ENCODE measurements around the gene SYT5. TPM values are rescaled to one million over a fixed set of nuclear protein-coding genes. Genes with fewer than 3 reads are reported as not detected.

Gene SYT5
- total RNA-seq, 2 donors from 2014 or later: 0.67 to 3.2 TPM

DNA sequence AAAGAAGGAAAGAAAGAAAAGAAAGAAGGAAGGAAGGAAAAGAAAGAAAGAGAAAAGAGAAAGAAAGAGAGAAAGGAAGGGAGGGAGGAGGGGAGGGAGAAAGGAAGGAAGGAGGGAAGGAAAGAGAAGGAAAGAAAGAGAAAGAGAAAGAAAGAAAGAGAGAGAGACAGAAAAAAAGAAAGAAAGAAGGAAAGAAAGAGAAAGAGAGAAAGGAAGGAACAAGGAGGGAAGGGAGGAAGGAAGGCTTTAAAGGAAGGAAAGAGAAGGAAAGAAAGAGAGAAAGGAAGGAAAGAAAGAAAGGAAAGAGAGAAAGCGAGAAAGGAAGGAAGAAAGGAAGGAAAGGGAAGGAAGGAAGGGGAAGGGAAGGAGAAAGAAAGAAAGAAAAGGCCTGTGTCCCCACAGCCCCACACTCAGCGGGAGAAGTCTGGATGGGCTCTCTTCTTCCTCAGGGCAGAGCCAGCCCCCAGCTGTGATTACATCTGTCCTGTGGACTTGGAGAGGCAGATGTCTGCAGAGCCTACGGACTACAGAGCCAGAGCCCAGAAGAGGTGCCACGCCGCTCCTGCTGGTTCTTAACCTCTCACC lies 19.6 kb upstream of the SYT5 start:
- DNase-seq: no peak
- TF ChIP-seq, protein P1, sequence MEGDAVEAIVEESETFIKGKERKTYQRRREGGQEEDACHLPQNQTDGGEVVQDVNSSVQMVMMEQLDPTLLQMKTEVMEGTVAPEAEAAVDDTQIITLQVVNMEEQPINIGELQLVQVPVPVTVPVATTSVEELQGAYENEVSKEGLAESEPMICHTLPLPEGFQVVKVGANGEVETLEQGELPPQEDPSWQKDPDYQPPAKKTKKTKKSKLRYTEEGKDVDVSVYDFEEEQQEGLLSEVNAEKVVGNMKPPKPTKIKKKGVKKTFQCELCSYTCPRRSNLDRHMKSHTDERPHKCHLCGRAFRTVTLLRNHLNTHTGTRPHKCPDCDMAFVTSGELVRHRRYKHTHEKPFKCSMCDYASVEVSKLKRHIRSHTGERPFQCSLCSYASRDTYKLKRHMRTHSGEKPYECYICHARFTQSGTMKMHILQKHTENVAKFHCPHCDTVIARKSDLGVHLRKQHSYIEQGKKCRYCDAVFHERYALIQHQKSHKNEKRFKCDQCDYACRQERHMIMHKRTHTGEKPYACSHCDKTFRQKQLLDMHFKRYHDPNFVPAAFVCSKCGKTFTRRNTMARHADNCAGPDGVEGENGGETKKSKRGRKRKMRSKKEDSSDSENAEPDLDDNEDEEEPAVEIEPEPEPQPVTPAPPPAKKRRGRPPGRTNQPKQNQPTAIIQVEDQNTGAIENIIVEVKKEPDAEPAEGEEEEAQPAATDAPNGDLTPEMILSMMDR (IDR thresholded peaks at IDR 0.05): no peak
- Histone ChIP-seq H3K36me3 (no peaks in the 10 kb centered on the region), H3K9ac (ENCODE audit: low read depth in 2 of 2, low read length in 2 of 2) (no peak overlapping the region), H3K4me3 (no peak overlapping the region), H3K4me1 (no peaks in the 10 kb centered on the region), H3K27me3 (no peaks in the 10 kb centered on the region), H3K27ac (no peak overlapping the region), H3K9me3 (no peaks in the 10 kb centered on the region)
- intact Hi-C loops (cut with DNase I): no loop called here

GRCh38 chr19:55198651-55199050 lies 18.6 kb upstream of the SYT5 start:
- H3K27me3 ChIP-seq: no peaks in the 10 kb centered on the region
- H3K4me3 ChIP-seq: no peak overlapping the region
- no peaks in the 10 kb centered on the region for H3K9me3 ChIP-seq
- no peaks in the 10 kb centered on the region for H3K4me1 ChIP-seq
- no peaks in the 10 kb centered on the region for H3K36me3 ChIP-seq
- no peak overlapping the region for H3K9ac ChIP-seq (ENCODE audit: low read depth in 2 of 2, low read length in 2 of 2)
- H3K27ac ChIP-seq: no peak overlapping the region
- no peak for DNase-seq
- TF ChIP-seq, protein P1 (IDR thresholded peaks at IDR 0.05): no peak
- intact Hi-C loops (cut with DNase I): no loop called here

DNA sequence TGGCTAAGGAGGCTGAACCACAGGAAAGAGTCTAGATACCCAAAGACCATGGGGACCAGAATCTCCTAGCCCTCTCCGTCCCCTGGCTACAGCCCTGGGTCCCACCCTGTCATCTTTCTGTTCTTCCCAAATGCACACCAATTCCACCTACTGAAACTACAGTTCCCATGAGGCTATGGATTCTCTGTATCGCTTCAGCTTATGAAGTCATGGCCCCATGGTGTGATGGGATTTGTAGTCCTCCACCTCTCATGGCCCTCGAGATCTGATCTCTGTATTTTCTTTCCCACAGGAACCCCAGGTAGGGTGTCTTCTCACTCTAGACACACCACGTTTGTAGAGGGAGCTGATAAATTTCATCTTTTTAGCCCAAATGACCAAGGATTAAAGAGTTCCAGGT lies 17.4 kb upstream of the SYT5 start:
- no peaks in the 10 kb centered on the region for H3K9me3 ChIP-seq
- no peaks in the 10 kb centered on the region for H3K36me3 ChIP-seq
- H3K27ac ChIP-seq: no peak overlapping the region
- DNase-seq: no peak
- no peaks in the 10 kb centered on the region for H3K4me1 ChIP-seq
- H3K4me3 ChIP-seq: no peak overlapping the region
- intact Hi-C loops (cut with DNase I): no loop called here
- no peaks in the 10 kb centered on the region for H3K27me3 ChIP-seq
- H3K9ac ChIP-seq (ENCODE audit: low read depth in 2 of 2, low read length in 2 of 2): no peak overlapping the region
- TF ChIP-seq, protein P1 (IDR thresholded peaks at IDR 0.05): no peak

DNA sequence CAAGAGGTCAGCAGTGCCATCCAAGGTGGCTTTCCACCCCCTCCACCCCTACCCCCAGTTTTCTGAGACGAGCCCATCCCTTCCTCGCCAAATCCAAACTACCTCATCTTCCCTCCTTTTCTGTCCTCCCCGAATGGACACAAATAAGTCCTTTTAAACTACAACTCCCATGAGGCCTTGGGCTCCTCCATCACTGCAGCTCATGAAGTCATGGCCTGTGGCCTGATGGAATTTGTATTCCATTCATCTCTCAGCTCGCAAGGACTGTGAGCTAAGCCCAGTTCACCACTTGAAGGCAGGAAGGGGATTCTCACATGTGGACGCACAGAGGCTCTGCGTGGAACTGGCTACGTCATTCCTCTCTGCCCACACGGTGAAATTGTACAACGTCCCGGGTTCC lies 16.7 kb upstream of the SYT5 start:
- Histone ChIP-seq H3K4me3 (no peak overlapping the region), H3K9me3 (no peaks in the 10 kb centered on the region), H3K27me3 (no peaks in the 10 kb centered on the region), H3K36me3 (no peaks in the 10 kb centered on the region), H3K4me1 (no peaks in the 10 kb centered on the region), H3K27ac (no peak overlapping the region), H3K9ac (ENCODE audit: low read depth in 2 of 2, low read length in 2 of 2) (no peak overlapping the region)
- TF ChIP-seq, protein P1 (IDR thresholded peaks at IDR 0.05): no peak
- DNase-seq: no peak
- intact Hi-C loops (cut with DNase I): no loop called here

DNA sequence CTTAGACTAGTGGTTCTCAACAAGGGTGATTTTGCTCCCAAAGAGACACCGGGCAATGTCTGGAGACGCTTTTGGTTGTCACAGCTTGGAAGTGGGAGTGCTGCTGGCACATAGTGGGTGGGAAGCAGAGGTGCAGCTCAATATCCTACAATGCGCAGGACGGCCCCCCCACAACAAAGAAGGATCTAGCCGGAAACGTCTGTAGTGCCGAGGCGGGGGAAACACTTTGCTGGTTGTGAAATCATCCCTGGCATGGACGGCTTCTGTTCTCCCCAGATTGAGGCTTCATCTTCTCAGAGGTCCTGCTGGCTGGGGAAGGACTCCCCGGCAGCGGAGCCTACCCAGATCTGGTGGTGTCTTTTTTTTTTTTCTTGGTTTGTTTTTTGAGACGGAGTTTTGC lies 13.4 kb upstream of the SYT5 start:
- Histone ChIP-seq H3K4me1 (no peaks in the 10 kb centered on the region), H3K9ac (ENCODE audit: low read depth in 2 of 2, low read length in 2 of 2) (no peak overlapping the region), H3K27ac (no peak overlapping the region), H3K9me3 (no peaks in the 10 kb centered on the region), H3K4me3 (no peak overlapping the region), H3K36me3 (no peaks in the 10 kb centered on the region), H3K27me3 (no peaks in the 10 kb centered on the region)
- intact Hi-C loops (cut with DNase I): no loop called here
- TF ChIP-seq, protein P1 (IDR thresholded peaks at IDR 0.05): no peak
- no peak for DNase-seq
